ENCODE measurements around the gene KIF26A. TPM values are rescaled to one million over a fixed set of nuclear protein-coding genes. Genes with fewer than 3 reads are reported as not detected.
A peak's percentile ranks its signal among the peaks of the same experiment; 100 is the strongest.

KIF26A gene
- total and polyA plus RNA-seq, 2 of the 13 experiments (the other 11 are each of a cell fraction or from before 2014, with no cell fraction given), result not detected

DNA sequence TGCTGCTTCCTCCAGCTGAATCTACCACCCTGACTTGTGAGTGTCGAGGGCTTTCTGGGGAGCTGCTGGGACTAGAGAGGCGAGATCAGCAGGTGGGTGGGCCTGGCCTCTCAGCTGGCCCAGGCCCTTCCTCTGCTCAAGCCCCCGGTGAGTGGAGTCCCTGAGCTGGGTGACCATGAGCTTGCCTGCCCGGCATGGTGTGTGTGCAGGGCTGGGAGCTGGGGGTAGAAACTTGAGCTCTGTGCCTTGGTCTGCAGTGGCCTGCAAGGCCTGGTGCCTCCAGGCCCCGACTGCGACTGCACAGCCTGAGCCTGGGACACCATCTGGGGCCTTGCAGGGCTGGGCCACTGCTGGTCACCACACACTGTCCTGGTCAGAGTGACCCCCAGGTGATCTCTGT lies 67.4 kb downstream of the KIF26A start:
- H3K27me3 ChIP-seq (ENCODE audit: control insufficient read depth in 1 of 2, insufficient read depth in 2 of 2, low read length in 2 of 2), result peaks cover 3 to 24% of the 10 kb centered on the region in 2 experiments; a peak in 4 of 5 replicates
- H3K4me2 ChIP-seq (ENCODE audit: low read depth, low read length), result no peak overlapping the region
- POLR2A ChIA-PET, result no interaction called here
- H3K4me3 ChIP-seq (replicated peaks in 1 of 3; ENCODE audit: insufficient read depth in 1 of 3, low read depth in 2 of 3, low read length in 3 of 3), result no peak overlapping the region
- H3K4me1 ChIP-seq (ENCODE audit: insufficient read depth, low read length), result peaks cover 11% of the 10 kb centered on the region
- intact Hi-C loops (cut with micrococcal nuclease; ENCODE audit: unreplicated experiment) (no loop called here), in situ Hi-C loops (cut with HindIII; ENCODE audit: extremely low pct_ligation_motif_present, low pct_unique_long_range_greater_than_20kb) (no loop called here)
- no peak for TF ChIP-seq ZNF468 (CRISPR knock-in tag; IDR thresholded peaks at IDR 0.05)
- no peak for TF ChIP-seq ZNF772 (CRISPR knock-in tag; IDR thresholded peaks at IDR 0.05)
- TF ChIP-seq PRPF4 (IDR thresholded peaks at IDR 0.05; ENCODE audit: low read depth, low read length, poor library complexity, severe bottlenecking), result no peak
- TF ChIP-seq TSC22D2 (CRISPR knock-in tag; IDR thresholded peaks at IDR 0.05; ENCODE audit: borderline replicate concordance), result no peak
- TF ChIP-seq ZNF563 (CRISPR knock-in tag; IDR thresholded peaks at IDR 0.05), result no peak
- TF ChIP-seq ZNF234 (CRISPR knock-in tag; conservative IDR thresholded peaks at IDR 0.05), result no peak
- TF ChIP-seq JARID2 (CRISPR knock-in tag; IDR thresholded peaks at IDR 0.05; ENCODE audit: insufficient replicate concordance), result no peak
- TF ChIP-seq XBP1 (CRISPR knock-in tag; IDR thresholded peaks at IDR 0.05), result no peak
- no peak for TF ChIP-seq ZBTB1 (CRISPR knock-in tag; IDR thresholded peaks at IDR 0.05; ENCODE audit: borderline replicate concordance)
- no peak for TF ChIP-seq ZBTB3 (CRISPR knock-in tag; IDR thresholded peaks at IDR 0.05; ENCODE audit: borderline replicate concordance, low read depth)
- TF ChIP-seq ZNF775 (CRISPR knock-in tag; IDR thresholded peaks at IDR 0.05; ENCODE audit: borderline replicate concordance), result no peak
- TF ChIP-seq ELF1 (CRISPR knock-in tag; IDR thresholded peaks at IDR 0.05), result no peak
- TF ChIP-seq KLF6 (CRISPR knock-in tag; IDR thresholded peaks at IDR 0.05), result no peak
- H4K20me1 ChIP-seq (ENCODE audit: insufficient read depth, low read length), result no peaks in the 10 kb centered on the region
- H3K79me2 ChIP-seq (ENCODE audit: insufficient read depth, low read length), result no peaks in the 10 kb centered on the region
- ATAC-seq (peak; percentile 41), DNase-seq (ENCODE audit: low spot score) (no peak), FAIRE-seq (no peak)
- no peaks in the 10 kb centered on the region for H3K9me3 ChIP-seq (ENCODE audit: low read length)
- H3K27ac ChIP-seq (ENCODE audit: extremely low read length, insufficient read depth, low read length), result no peak overlapping the region
- no peaks in the 10 kb centered on the region for H3K36me3 ChIP-seq (replicated peaks in 1 of 2; ENCODE audit: control insufficient read depth in 1 of 2, insufficient read depth in 2 of 2, low read length in 2 of 2)
- no peak overlapping the region for H2AFZ ChIP-seq (ENCODE audit: low read length)
- H3K9ac ChIP-seq (ENCODE audit: insufficient read depth, low read depth, low read length), result no peak overlapping the region
- no CpG with 5 or more reads among the region's 6 CpGs for WGBS (ENCODE audit: low lambda C conversion rate)
- no TSS peak for BruUV-seq (replicated peaks)
- CTCF ChIA-PET (ENCODE audit: low intra/inter-chr PET ratio, low total read pairs), result no interaction called here

Measured in HepG2 (cell line).